Liver (tissue), 2 donors: ENCODE measurements around the gene C1orf94.

Source experiments
- CTCF ChIP-seq: fragments of 150-350 bp; IDR thresholded peaks from 2 replicates; pipeline ENCODE4 v1.5.1; 2017; ENCODE audit warnings: improper control_type of control experiment, low read depth, low read length; ENCODE audit not compliant: missing input control
- MAX ChIP-seq: IDR thresholded peaks from 2 replicates; pipeline ENCODE4 v1.6.1; 2016; ENCODE audit warnings: antibody characterized with exemption
- donor health status: healthy.

- TF ChIP-seq CTCF: no peak
- no peak for TF ChIP-seq MAX
These were observed 31.9 kb upstream of the C1orf94 start for GRCh38 chr1:34144766-34145165.
